ENCODE measurements around the gene PHLDB2.

The PHLDB2 gene

DNA sequence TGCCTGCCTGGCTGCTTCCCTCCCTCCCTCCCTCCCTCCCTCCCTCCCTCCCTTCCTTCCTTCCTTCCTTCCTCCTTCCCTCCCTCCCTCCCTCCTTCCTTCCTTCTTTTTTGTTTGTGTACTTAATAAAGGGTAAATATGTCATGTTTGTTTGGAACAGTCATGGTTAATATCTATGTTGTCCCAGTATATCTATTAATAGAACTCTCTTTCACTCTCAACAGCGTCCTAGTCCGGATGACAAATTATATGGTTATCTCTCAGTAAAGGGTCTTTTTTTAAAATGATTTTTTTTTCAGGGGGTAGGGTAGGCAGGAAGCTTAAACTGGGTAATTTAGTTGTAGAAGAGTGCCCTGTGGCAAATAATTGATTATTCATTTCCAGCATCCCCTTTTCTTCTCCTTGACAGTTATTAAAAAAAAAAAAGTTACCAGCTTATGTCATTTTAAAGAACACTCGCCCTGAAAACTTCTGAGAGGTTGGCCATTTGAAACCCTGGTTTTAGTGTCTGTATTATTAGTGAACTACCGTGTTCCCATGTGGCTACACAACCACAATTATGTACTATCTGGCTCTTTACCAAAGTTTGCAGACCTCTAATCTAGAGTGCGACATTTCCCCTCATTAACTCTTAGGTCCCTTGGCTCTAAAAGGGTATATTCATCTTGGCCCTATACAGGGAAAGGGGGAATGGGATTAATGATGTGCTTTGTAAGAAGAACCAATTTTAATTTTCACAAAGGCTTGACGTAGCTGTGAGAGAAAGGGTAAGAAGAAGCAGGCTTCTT, 153.3 kb downstream of the PHLDB2 start:
- TF ChIP-seq POLR2AphosphoS5 (IDR thresholded peaks at IDR 0.05; ENCODE audit: low read depth, low read length) = no peak
- no peak for TF ChIP-seq PAX5 (IDR thresholded peaks at IDR 0.05; ENCODE audit: insufficient read depth, low read length, severe bottlenecking)
- TF ChIP-seq SPI1 (IDR thresholded peaks at IDR 0.05; ENCODE audit: low read depth, low read length) = no peak
- no peak for TF ChIP-seq TAF1 (IDR thresholded peaks at IDR 0.05; ENCODE audit: low read depth, low read length)
- TF ChIP-seq POU2F2 (IDR thresholded peaks at IDR 0.05; ENCODE audit: low read depth, low read length) = no peak
- TF ChIP-seq POLR2A (IDR thresholded peaks at IDR 0.05; ENCODE audit: low read depth, low read length) = no peak
- no peak for DNase-seq (ENCODE audit: insufficient read length, low spot score)
- no peak for FAIRE-seq

DNA sequence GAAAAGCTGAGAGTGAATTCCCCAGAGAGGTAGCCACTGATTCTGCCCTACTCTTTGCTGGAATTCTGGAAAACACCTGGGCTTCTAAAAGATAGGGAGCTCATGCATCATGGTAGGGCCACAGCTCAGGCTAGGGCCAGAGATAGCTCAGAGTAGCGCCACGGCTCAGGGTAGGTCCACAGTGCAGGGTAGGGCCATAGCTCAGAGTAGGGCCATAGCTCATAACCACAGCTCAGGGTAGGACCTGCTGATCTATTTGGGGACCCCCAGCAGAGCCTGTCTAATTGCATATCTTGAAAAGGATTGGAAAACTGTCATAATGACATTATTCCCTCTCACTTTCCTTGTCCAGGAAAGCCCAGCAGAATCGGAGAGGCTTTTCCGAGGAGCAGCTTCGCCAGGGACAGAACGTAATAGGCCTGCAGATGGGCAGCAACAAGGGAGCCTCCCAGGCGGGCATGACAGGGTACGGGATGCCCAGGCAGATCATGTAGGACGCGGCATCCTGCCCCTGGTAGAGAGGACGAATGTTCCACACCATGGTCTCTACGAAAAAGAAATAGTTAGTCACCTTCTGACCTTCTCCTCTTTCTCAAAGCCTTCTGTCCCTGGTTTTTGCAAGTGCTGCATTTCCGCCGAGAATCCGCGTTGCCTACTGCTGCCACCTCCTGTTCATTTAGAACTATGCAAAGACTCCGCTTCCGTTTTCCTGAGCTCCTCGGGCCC, 154.2 kb downstream of the PHLDB2 start:
- FAIRE-seq = peak; percentile 56
- TF ChIP-seq SPI1 (IDR thresholded peaks at IDR 0.05; ENCODE audit: low read depth, low read length) (peak; percentile 57; the same call in 1 of the 2 replicates), POU2F2 (IDR thresholded peaks at IDR 0.05; ENCODE audit: low read depth, low read length) (no peak)
- DNase-seq (ENCODE audit: insufficient read length, low spot score) = peak; percentile 23

DNA sequence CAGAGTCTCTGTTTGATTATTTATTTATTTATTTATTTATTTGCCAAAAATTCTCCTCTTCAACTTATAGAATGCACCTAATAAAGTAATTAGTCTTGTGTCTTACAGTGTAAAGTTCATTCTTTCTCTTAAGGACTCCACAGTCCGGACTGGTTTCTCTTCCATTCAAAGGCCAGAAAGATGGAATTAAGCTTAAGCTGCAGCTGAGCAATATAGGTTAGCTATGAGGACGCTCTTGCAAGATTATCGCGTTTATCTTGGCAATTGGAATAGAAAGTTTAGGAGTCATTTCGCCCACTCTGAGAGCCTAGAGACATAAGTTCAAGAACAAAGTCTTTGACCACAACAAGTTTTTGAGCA, 154.7 kb downstream of the PHLDB2 start:
- DNase-seq (ENCODE audit: insufficient read length, low spot score) = no peak
- TF ChIP-seq POLR2AphosphoS5 (IDR thresholded peaks at IDR 0.05; ENCODE audit: low read depth, low read length) (no peak), SPI1 (IDR thresholded peaks at IDR 0.05; ENCODE audit: low read depth, low read length) (no peak), POLR2A (IDR thresholded peaks at IDR 0.05; ENCODE audit: low read depth, low read length) (no peak), TAF1 (IDR thresholded peaks at IDR 0.05; ENCODE audit: low read depth, low read length) (no peak), POU2F2 (IDR thresholded peaks at IDR 0.05; ENCODE audit: low read depth, low read length) (no peak), PAX5 (IDR thresholded peaks at IDR 0.05; ENCODE audit: insufficient read depth, low read length, severe bottlenecking) (no peak)
- peak; percentile 23 for FAIRE-seq

DNA sequence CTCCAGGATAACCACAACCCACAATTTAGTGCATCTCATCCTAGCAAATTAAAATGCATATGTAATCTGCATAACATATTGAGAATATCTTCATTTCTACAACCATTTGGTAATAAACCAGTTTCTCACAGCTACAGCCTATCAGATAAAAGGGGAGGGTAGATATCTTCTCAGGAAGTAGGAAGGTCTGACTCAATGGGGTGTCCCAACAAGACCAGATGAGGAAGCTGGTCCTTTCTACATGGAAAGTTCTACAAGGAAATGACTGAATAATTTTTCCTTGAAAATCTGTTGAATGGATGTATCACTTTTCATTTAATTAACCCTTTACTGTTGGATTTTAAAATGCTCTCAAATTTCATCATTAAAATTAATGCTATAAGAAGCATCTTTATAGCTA, 158.0 kb downstream of the PHLDB2 start:
- no peak for TF ChIP-seq TAF1 (IDR thresholded peaks at IDR 0.05; ENCODE audit: low read depth, low read length)
- TF ChIP-seq POLR2A (IDR thresholded peaks at IDR 0.05; ENCODE audit: low read depth, low read length) = no peak
- TF ChIP-seq POU2F2 (IDR thresholded peaks at IDR 0.05; ENCODE audit: low read depth, low read length) = no peak
- DNase-seq (ENCODE audit: insufficient read length, low spot score) (no peak), FAIRE-seq (no peak)

DNA sequence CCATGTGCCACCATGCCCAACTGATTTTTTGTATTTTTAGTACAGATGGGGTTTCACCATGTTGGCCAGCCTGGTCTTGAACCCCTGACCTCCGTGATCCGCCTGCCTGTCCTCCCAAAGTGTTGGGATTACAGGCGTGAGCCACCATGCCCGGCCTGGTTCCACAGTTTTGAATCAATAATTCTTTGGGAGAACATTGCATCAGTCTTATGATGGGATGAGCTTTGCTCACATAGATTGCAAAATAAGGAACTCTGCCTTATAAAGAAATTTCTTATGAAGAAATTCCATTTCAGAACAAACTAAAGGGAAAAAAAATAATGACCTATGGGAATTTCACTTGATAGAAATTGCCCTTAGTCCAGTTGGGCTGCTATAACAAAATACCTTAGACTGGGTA, 159.6 kb downstream of the PHLDB2 start:
- DNase-seq (ENCODE audit: insufficient read length, low spot score) (no peak), FAIRE-seq (no peak)
- TF ChIP-seq POLR2A (IDR thresholded peaks at IDR 0.05; ENCODE audit: low read depth, low read length) = no peak

DNA sequence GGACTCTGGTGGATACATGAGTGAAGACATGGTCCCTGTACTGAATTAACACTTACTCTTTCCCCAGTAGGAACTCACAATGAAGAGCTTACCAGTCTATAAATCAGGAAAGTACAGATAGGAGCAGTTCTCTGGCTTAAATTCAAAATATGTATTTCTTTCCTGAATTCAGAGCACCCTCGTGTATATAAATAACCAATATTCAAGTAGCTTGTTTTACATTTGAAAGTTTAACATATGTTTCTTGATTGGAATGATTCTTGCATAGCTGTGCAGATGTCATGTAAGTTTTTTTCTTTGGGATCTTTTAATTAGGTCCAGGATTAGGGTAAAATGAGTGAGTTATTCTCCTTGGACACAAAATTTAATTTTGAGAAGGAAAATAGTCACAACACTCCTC, 160.7 kb downstream of the PHLDB2 start:
- FAIRE-seq (no peak), DNase-seq (ENCODE audit: insufficient read length, low spot score) (no peak)
- no peak for TF ChIP-seq PAX5 (IDR thresholded peaks at IDR 0.05; ENCODE audit: insufficient read depth, low read length, severe bottlenecking)

DNA sequence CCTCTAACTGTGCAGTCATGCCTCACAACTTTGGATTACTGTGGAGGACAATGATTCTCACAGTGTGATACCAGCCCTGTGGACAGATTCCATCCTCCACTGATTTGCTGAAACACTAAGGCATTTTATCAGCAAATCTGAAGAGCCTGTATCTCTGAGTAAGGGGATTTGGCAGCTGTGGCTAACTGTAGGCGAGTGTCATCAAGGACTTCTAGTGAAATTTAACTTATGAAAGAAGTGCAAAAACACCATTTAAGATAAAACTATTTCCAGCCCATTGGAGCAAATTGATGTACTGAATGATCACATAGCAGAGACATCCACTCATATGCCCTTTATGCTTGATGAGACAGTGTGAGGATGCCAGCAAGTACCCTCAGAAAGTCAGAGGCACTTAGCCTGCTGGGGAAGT, 161.6 kb downstream of the PHLDB2 start:
- TF ChIP-seq POLR2A (IDR thresholded peaks at IDR 0.05; ENCODE audit: low read depth, low read length) = no peak
- no peak for TF ChIP-seq TAF1 (IDR thresholded peaks at IDR 0.05; ENCODE audit: low read depth, low read length)
- no peak for TF ChIP-seq POLR2AphosphoS5 (IDR thresholded peaks at IDR 0.05; ENCODE audit: low read depth, low read length)
- no peak for TF ChIP-seq PAX5 (IDR thresholded peaks at IDR 0.05; ENCODE audit: insufficient read depth, low read length, severe bottlenecking)
- no peak for TF ChIP-seq POU2F2 (IDR thresholded peaks at IDR 0.05; ENCODE audit: low read depth, low read length)
- TF ChIP-seq SPI1 (IDR thresholded peaks at IDR 0.05; ENCODE audit: low read depth, low read length) = no peak
- no peak for FAIRE-seq
- no peak for DNase-seq (ENCODE audit: insufficient read length, low spot score)

Measured in GM12891 (cell line).